Measurements from ENCODE around the gene MYO9A.

MYO9A gene, protein sequence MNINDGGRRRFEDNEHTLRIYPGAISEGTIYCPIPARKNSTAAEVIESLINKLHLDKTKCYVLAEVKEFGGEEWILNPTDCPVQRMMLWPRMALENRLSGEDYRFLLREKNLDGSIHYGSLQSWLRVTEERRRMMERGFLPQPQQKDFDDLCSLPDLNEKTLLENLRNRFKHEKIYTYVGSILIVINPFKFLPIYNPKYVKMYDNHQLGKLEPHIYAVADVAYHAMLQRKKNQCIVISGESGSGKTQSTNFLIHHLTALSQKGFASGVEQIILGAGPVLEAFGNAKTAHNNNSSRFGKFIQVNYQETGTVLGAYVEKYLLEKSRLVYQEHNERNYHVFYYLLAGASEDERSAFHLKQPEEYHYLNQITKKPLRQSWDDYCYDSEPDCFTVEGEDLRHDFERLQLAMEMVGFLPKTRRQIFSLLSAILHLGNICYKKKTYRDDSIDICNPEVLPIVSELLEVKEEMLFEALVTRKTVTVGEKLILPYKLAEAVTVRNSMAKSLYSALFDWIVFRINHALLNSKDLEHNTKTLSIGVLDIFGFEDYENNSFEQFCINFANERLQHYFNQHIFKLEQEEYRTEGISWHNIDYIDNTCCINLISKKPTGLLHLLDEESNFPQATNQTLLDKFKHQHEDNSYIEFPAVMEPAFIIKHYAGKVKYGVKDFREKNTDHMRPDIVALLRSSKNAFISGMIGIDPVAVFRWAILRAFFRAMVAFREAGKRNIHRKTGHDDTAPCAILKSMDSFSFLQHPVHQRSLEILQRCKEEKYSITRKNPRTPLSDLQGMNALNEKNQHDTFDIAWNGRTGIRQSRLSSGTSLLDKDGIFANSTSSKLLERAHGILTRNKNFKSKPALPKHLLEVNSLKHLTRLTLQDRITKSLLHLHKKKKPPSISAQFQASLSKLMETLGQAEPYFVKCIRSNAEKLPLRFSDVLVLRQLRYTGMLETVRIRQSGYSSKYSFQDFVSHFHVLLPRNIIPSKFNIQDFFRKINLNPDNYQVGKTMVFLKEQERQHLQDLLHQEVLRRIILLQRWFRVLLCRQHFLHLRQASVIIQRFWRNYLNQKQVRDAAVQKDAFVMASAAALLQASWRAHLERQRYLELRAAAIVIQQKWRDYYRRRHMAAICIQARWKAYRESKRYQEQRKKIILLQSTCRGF (N-terminal part only)

DNA sequence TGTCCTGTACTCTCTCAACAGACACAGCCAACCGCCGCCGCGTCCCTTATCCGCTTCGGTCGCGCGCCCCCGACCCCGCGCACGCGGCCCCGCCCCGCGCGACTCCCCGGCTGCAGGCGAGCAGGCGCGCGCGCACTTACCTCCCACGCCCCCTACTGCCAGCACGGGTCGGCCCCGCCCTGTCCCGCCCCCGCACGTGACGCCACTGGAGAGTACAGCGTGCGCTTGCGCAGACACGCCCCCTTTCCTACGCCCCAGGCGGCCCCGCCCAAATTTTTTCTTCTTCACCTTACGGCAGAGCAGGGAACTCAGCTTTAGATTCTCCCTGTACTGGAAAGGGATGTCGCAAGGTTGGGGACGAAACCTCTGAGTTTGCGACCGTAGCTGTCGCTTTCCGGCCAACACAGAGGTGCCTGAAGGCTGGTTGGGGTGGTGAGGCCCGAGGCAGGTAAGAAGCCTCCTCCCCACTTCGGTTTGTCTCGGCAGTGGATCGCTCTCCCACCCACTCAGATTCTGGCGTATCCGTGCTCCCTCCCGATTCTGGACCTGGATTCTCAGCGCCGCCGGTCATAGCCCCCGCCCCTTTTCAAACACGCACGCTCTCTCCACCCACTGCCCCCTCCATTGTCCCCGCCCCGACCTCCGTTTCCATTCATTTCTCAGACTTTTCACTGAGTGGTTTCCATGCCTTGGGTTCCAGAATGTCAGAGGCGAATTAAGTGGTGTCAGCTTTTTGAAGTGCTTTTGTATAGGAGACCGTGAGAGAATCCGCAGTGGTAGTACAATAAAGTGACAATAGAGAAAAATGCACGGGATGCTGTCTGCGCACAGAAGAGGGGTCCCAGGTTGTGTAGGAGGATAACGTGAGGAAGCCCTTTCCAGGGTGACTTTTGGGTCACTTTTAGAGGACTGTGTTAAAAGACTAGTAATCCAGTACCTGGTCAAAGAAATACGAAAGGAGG lies at the start of gene MYO9A, which contains the start of gene SENP8:
MYO9A (minus strand) TSS at position 134 of the 962 bp plus-strand sequence. CDS start 71,587 bp downstream, outside the sequence.
SENP8 (plus strand) TSS at position 387 of the 962 bp plus-strand sequence. CDS start 21,221 bp downstream, outside the sequence.
- H3K4me3 Mint-ChIP-seq = peak within 1 kb of the TSS; percentile 97
- peak within 1 kb of the TSS; percentile 96 for H3K27ac Mint-ChIP-seq
- H3K27me3 Mint-ChIP-seq = no peaks in the 10 kb centered on the region
- peaks cover 48% of the 10 kb centered on the region for H3K4me1 Mint-ChIP-seq
- no peaks in the 10 kb centered on the region for H3K9me3 Mint-ChIP-seq
- peak; percentile 87 for ATAC-seq
- H3K36me3 Mint-ChIP-seq = no peaks in the 10 kb centered on the region

DNA sequence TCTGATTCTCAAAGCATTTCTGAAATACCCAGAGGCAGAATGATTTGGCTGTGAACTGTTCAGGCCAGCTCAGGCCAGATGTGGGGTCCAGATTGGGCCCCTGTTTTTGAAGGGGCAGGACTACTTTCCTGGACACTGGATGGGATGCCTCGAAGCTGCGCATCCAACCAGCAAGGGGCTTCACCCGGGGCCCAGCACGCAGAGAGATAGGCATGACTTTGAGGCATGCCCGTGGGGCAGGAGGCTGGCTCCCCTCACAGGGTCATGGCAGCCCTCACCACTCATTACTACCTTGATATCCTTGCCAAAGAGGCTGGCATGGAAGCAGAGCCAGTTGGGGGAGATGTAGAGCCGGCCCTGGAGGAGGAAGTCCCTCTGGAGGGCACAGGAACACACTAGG lies 49.5 kb upstream of the MYO9A start:
- Mint-ChIP-seq H3K4me1 (no peaks in the 10 kb centered on the region), H3K27me3 (peaks cover 37% of the 10 kb centered on the region)

DNA sequence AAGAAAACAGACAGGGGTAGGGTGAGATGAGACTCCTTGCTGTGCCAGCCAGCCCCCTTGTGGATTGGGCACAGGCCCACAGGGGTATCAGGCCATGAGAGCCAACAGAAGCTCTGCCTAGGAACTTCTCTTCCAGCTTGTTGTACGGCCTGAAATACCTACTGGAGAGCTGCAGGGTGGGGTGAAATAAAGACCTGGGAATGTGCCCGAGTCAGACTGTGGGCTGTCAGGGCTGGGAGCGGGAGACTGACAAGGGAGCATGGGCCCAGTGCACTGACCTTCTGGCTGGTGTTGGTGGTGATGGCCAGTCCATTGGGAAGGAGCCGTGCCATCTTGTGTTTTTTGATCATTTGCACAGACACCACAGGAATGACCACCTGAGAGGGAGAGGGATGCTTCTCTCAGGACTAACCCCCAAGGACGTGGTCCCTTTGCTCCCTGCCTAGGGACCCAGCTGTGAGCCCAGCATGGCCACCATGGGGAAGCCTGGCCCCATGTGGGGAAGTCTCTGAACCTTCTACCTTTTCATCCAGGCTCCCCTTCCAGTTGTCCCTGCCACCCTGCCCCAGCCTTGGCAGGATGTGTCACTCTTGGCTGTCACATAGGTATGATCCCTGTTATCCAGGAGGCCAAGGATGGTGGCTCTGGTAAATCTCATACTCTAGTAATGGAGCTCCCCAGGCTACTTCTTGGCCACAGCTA lies 48.9 kb upstream of the MYO9A start:
- Mint-ChIP-seq H3K4me1 (no peaks in the 10 kb centered on the region), H3K9me3 (no peaks in the 10 kb centered on the region), H3K27ac (no peak overlapping the region), H3K4me3 (no peak overlapping the region), H3K27me3 (peaks cover 36% of the 10 kb centered on the region), H3K36me3 (no peaks in the 10 kb centered on the region)
- ATAC-seq = no peak

More for the DNA sequence above, 49.5 kb upstream of the MYO9A start:
- no peak overlapping the region for H3K27ac Mint-ChIP-seq
- no peaks in the 10 kb centered on the region for H3K36me3 Mint-ChIP-seq
- no peak overlapping the region for H3K4me3 Mint-ChIP-seq
- H3K9me3 Mint-ChIP-seq = no peaks in the 10 kb centered on the region
- ATAC-seq = no peak

DNA sequence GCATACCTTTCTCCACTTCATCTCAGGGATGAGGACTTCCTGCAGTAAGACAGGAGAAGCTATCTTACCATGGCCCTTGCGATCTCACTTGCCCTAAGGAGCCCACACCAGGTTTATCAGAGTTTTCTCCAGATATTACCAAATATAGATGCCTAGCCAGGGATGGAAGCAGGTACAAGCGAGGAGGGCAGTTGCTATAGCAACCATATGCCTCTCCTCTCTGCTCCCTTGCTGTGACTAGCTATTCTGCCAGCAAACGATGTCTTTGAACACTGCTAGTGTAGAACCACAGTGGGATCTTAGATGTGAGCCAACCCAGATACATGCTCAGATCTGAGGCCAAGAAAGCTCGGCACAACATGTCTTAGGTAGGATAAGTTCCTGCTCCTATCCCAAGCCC lies 45.8 kb upstream of the MYO9A start:
- no peaks in the 10 kb centered on the region for H3K4me1 Mint-ChIP-seq
- no peak for ATAC-seq
- no peak overlapping the region for H3K4me3 Mint-ChIP-seq
- no peaks in the 10 kb centered on the region for H3K9me3 Mint-ChIP-seq
- H3K27ac Mint-ChIP-seq = no peak overlapping the region
- no peaks in the 10 kb centered on the region for H3K36me3 Mint-ChIP-seq
- peaks cover 27% of the 10 kb centered on the region for H3K27me3 Mint-ChIP-seq

DNA sequence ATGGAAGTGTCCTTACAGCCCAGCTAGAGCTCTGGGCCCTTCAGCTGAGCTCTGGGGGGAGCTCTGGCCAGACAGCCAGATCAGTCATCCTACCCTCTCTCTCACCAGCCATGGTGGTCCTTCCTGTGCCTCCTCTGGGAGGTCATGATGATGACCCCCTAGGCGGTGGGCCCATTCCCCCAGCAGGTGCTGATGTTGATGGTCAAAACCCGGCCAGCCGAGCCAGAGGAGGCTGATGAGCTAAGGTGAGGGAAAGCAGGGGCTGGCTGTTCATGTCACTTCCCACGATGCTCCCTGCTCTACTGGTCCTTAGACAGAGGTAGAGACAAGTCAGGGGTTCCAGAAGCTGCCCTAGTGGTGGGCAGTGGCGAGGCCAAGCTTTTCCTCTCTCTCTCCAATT lies 44.6 kb upstream of the MYO9A start:
- Mint-ChIP-seq H3K27me3 (peaks cover 16% of the 10 kb centered on the region), H3K4me3 (no peak overlapping the region), H3K4me1 (no peaks in the 10 kb centered on the region), H3K27ac (no peak overlapping the region), H3K36me3 (no peaks in the 10 kb centered on the region), H3K9me3 (no peaks in the 10 kb centered on the region)
- no peak for ATAC-seq

DNA sequence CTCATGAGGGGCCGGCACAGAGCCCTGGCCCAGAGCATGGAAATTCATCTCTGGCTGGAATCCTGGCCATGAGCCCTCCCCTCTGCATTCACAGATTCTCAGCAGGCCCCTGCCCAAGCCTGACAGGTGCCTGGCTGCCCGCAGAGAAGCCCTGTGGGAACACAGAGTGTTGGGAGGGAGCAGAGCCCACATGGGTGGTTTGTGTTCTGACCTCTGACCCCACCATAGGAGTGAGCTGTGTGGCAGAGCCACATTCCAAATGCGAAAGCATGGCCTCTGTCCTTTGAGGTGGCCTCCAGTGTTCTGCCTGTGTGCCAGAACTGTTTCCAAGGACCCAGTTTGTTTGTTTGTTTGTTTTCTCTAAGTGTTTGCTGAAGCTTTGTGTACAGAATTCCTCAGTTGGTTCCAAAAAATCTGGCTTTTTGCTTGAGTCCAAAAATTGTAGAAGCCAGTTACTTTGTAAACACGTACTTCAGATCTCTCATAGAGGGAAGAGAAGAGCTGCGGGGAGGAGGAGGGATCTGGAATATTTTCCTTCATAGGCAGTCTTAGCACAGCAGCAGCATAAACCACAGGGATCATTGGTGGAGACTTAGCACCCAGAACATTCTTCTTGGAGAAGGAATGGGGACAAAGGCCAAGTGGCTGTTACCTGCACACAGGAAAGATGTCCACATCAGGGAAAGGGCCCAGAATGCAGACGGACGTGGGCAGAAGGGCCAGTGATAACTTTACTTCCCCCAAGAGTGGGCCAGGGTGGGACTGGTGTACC lies 43.6 kb upstream of the MYO9A start:
- H3K27ac Mint-ChIP-seq = no peak overlapping the region
- no peak for ATAC-seq

DNA sequence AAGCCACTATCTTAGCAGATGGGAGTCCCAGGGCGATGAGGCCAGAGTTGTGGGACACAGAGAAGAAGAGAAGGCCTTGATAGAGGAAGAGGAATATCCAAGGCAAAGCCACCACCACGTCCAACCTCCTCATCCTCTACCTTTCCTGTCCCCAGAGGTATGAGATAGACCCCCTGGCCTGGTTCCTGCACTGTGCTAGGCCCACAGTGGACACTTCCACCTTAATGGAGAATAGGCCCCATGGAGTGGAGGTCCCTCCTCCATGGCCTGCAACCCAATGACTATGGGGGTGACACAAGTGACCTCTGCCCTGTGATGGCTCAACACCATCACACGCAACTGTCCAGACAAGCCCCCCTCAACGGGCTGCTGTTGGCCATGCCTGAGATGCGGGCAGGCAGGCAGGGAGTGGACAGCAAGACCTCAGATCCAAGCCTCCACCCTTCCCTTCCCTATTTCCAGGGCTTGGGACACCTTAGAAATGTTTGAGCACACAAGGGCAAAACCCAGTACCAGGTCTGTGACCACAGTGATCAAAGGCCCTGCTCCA lies 42.8 kb upstream of the MYO9A start:
- ATAC-seq = no peak
- H3K9me3 Mint-ChIP-seq = no peaks in the 10 kb centered on the region
- no peak overlapping the region for H3K4me3 Mint-ChIP-seq
- no peak overlapping the region for H3K27ac Mint-ChIP-seq
- no peaks in the 10 kb centered on the region for H3K27me3 Mint-ChIP-seq
- peaks cover 2% of the 10 kb centered on the region for H3K4me1 Mint-ChIP-seq
- no peaks in the 10 kb centered on the region for H3K36me3 Mint-ChIP-seq

More for the DNA sequence above, 43.6 kb upstream of the MYO9A start:
- no peaks in the 10 kb centered on the region for H3K4me1 Mint-ChIP-seq
- no peaks in the 10 kb centered on the region for H3K36me3 Mint-ChIP-seq
- H3K4me3 Mint-ChIP-seq = no peak overlapping the region
- no peaks in the 10 kb centered on the region for H3K9me3 Mint-ChIP-seq
- peaks cover 5% of the 10 kb centered on the region for H3K27me3 Mint-ChIP-seq

DNA sequence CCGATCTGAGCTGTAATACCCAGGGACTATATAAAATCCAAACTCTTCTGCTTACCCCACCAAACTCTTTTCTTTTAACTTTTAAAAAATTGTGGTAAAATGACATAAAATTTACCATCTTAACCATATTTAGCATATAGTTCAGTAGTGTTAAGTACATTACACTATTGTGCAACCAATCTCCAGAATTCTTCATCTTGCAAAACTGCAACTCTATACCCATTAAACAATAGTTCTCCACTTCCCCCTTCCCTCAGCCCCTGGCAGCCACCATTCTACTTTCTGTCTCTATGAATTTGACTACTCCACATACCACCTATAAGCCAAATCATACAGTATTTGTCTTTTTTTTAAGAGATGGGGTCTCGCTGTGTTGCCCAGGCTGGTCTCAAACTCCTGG lies 39.0 kb upstream of the MYO9A start:
- Mint-ChIP-seq H3K4me1 (peaks cover 7% of the 10 kb centered on the region), H3K27me3 (no peaks in the 10 kb centered on the region), H3K9me3 (no peaks in the 10 kb centered on the region), H3K36me3 (no peaks in the 10 kb centered on the region), H3K4me3 (no peak overlapping the region), H3K27ac (no peak overlapping the region)
- ATAC-seq = no peak

DNA sequence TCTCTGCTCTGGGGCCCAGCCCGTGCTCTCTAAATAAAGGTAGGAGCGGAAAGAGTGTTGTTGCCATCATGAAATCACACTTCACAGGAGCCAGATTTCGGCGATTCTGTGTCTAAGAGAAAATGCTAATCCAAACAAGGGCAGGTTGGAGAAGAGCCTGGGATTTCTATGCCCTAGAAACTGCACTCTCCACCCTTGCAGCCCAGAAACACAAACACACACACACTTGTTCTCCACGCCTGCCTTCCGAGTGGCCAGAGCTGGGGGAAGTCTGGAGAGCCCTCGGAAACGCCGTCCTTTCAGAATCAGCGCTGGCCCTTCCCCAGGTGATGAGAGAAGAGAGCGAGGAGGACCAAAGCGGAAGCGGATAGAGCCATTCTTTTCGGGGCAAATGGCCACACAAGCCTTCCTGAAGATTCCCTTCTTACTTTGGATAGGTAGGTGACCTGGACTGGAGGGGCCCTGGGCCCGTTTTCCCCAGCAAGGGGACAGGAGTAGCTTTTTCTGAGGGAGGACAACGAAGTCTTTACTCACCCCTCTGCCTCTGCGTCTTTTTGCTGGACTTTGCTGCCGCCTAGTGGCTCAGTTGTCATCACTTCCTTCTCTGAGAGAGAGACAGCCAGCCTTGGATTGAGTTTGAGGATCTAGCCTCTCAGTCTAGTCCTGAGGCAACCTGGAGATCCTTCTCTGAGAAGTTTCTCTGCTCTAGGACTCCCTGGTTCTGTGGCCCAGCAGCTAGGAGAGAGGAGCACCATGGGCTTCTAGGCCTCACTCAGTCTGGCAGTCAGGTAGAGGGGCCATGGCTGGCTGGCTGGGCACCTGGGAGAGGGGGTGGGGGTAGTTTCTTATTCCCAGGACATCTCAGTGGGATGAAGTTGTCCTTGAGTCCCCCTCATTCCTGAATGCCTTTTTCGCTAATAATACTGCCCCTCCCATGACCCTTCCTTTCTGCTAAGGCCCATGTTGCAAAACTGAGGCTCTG lies 38.0 kb upstream of the MYO9A start:
- H3K27ac Mint-ChIP-seq = peak overlapping the region; percentile 74
- H3K4me3 Mint-ChIP-seq = peak overlapping the region; percentile 79
- no peaks in the 10 kb centered on the region for H3K36me3 Mint-ChIP-seq
- H3K9me3 Mint-ChIP-seq = no peaks in the 10 kb centered on the region
- H3K4me1 Mint-ChIP-seq = peaks cover 7% of the 10 kb centered on the region
- no peaks in the 10 kb centered on the region for H3K27me3 Mint-ChIP-seq
- peak; percentile 91 for ATAC-seq

DNA sequence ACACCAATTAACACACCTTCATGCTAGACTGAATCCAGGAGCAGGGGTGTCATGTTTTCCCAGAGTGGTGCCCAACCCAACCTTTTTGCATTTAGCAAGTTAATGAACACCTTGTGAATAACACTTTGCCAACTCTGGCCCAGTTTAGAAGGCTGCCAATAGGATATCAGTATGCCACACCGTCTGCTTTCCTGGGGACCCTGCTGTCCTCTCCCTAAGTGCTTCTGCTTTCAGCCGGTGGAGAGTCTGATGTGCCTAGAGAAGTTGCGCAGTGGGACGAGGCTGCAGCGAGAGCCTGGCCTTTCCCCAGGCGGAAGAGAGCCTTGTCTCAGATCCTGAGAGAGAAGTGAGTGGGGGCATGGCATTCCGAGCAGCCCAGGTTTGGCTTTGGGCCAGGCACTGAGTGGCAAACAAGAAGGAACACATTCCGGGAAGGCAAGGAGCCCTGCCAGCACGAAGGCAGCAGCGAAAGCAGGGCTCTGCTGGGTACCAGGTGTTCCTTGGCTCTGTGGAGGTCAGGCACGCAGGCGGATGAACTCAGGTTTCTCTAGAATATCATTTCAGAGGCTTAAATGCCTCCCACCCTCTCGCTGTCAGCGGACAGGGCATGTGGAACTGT lies 37.2 kb upstream of the MYO9A start:
- Mint-ChIP-seq H3K4me3 (peak overlapping the region; percentile 6), H3K9me3 (no peaks in the 10 kb centered on the region), H3K27ac (peak overlapping the region; percentile 74), H3K4me1 (peaks cover 7% of the 10 kb centered on the region), H3K27me3 (no peaks in the 10 kb centered on the region), H3K36me3 (no peaks in the 10 kb centered on the region)
- no peak for ATAC-seq

DNA sequence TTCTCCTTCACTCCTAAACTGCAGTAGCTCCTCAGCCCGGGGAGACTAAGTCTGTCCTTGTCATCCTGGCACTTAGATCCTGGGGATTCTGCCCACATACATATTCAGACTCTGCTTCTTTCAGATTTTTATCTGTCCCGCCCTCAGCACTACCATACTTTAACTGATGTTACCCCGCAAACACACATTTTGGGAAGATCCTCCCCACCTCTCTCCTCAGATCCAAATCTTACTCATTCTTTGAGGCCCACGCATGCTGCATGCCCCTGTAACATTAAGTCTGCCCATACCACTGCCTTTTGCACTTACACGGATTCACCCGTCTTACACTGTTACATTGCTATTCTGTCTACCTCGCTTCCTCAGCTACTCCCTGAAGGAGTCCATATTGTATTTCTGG lies 36.4 kb upstream of the MYO9A start:
- H3K27me3 Mint-ChIP-seq = no peaks in the 10 kb centered on the region
- peaks cover 7% of the 10 kb centered on the region for H3K4me1 Mint-ChIP-seq
- H3K4me3 Mint-ChIP-seq = no peak overlapping the region

More for the DNA sequence above, 36.4 kb upstream of the MYO9A start:
- Mint-ChIP-seq H3K36me3 (no peaks in the 10 kb centered on the region), H3K27ac (no peak overlapping the region), H3K9me3 (no peaks in the 10 kb centered on the region)
- no peak for ATAC-seq
